K562 (cell line): ENCODE results near the gene IPP. TPM values are rescaled to one million over a fixed set of nuclear protein-coding genes. Genes with fewer than 3 reads are reported as not detected.

Experiments
- ARNT ChIP-seq, 2 experiments: fragments of 450-650 bp; IDR thresholded peaks; 2 replicates each; pipeline ENCODE4 v1.6.1; 2016; ENCODE audit warnings: mild to moderate bottlenecking in 1 of 2
- ELF2 ChIP-seq: fragments of 250-450 bp; sonication (Bioruptor Pico); IDR thresholded peaks from 2 replicates; pipeline ENCODE4 v1.5.0; 2021; ENCODE audit warnings: mild to moderate bottlenecking
- HDAC3 ChIP-seq: fragments of 450-650 bp; IDR thresholded peaks from 2 replicates; pipeline ENCODE4 v1.6.1; 2018; ENCODE audit warnings: borderline replicate concordance, mild to moderate bottlenecking, moderate library complexity; ENCODE audit not compliant: partially characterized antibody
- MECOM ChIP-seq: fragments of 250-450 bp; sonication (Bioruptor Pico); IDR thresholded peaks from 2 replicates; pipeline ENCODE4 v1.8.0; 2022; ENCODE audit warnings: inconsistent platforms
- RUNX1 ChIP-seq: sonication (generic); IDR thresholded peaks from 2 replicates; pipeline ENCODE4 v1.6.1; 2016; ENCODE audit warnings: antibody characterized with exemption, low read depth
- TBP ChIP-seq: optimal IDR thresholded peaks from 2 replicates; pipeline ENCODE3; 2011; ENCODE audit warnings: low read depth, low read length, improper control_type of control experiment
- TGIF2 ChIP-seq: sonication (generic); formaldehyde crosslinking; IDR thresholded peaks from 2 replicates; pipeline ENCODE4 v1.8.1; 2022; ENCODE audit warnings: mild to moderate bottlenecking, missing genetic modification reagents, moderate library complexity
- THAP12 ChIP-seq: fragments of 250-450 bp; sonication (Bioruptor Pico); IDR thresholded peaks from 2 replicates; pipeline ENCODE4 v1.9.0; 2021; ENCODE audit warnings: mild to moderate bottlenecking, inconsistent platforms
- U2AF1 ChIP-seq: fragments of 200-400 bp; formaldehyde crosslinking; optimal IDR thresholded peaks from 2 replicates; pipeline ENCODE3; 2017; ENCODE audit warnings: mild to moderate bottlenecking, low read depth, low read length, moderate library complexity
- ZHX1 ChIP-seq: fragments of 150-350 bp; conservative IDR thresholded peaks from 2 replicates; pipeline ENCODE4 v1.6.1; 2014; ENCODE audit warnings: low read length
- ZNF134 ChIP-seq: fragments of 250-450 bp; sonication (Bioruptor Pico); conservative IDR thresholded peaks from 2 replicates; pipeline ENCODE4 v1.4.0; 2020
- ZNF318 ChIP-seq, 2 experiments: fragments of 450-650 bp; IDR thresholded peaks; 2 replicates each; pipeline ENCODE4 v1.6.1; 2016; ENCODE audit warnings: mild to moderate bottlenecking in 2 of 2, borderline replicate concordance in 1 of 2, low read depth in 1 of 2, moderate library complexity in 1 of 2
- polyA plus RNA-seq, 8 experiments: library from polyadenylated mRNA; depleted of rRNA in 4 of 8; stranded (reverse) in 5 of 8; unstranded in 3 of 8; fragments of >200 nt; fragmentation: Nextera tagmentation in 2 of 8; fragmentation: Illumina TruSeq in 1 of 8; extraction: Ambion mirVana in 2 of 8; extraction: Trizol in 1 of 8; gene quantifications; 2 replicates each; pipeline versions ENCODE4 v1.2.1 to v1.2.3, GENCODE V29; 2011 to 2014; ENCODE audit warnings: inconsistent platforms in 1 of 8, missing spikeins in 1 of 8
- total RNA-seq, 7 experiments: library from RNA; depleted of rRNA in 6 of 7; stranded (reverse); fragments of >200 nt in 6 of 7; fragmentation: Illumina TruSeq in 2 of 7; extraction: Trizol in 2 of 7; gene quantifications; 2 replicates each; pipeline versions ENCODE4 v1.2.1 to v1.2.3, GENCODE V29; 2011 to 2021; ENCODE audit warnings: low replicate concordance in 1 of 7

The IPP gene
- total and polyA plus RNA-seq, 9 of the 15 experiments (the other 6 are each of a cell fraction or from before 2014, with no cell fraction given): 6.9 to 15.1 (median 9.7) TPM

GRCh38 chr1:45687754-45688740 is 62.4 kb downstream of the IPP start, which contains the start of gene TMEM69 (continued):
- TF ChIP-seq ZNF318 (IDR thresholded peaks at IDR 0.05; ENCODE audit: borderline replicate concordance in 1 of 2, low read depth in 1 of 2): peak in 1 of 2 experiments; percentile 46; a peak in 1 of 4 replicates
- 0 out of 2 replicates have a peak, but pooled peaks have one; percentile 38 for TF ChIP-seq RUNX1
- 0 out of 2 replicates have a peak, but pooled peaks have one; percentile 10 for TF ChIP-seq ZNF134 (CRISPR knock-in tag)
- 0 out of 2 replicates have a peak, but pooled peaks have one; percentile 30 for TF ChIP-seq ELF2 (CRISPR knock-in tag)
- TF ChIP-seq TBP: peak; percentile 95
- peak in 1 of 2 experiments; percentile 64; a peak in 1 of 4 replicates for TF ChIP-seq ARNT (IDR thresholded peaks at IDR 0.05)
- TF ChIP-seq THAP12 (CRISPR knock-in tag): 0 out of 2 replicates have a peak, but pooled peaks have one; percentile 23
- no peak for TF ChIP-seq TGIF2
- TF ChIP-seq ZHX1: peak; percentile 87; the same call in 1 of the 2 replicates
- no peak for TF ChIP-seq U2AF1
- TF ChIP-seq HDAC3: no peak
- no peak for TF ChIP-seq MECOM (CRISPR knock-in tag)
